HG02943 (cell line): ENCODE measurements around the gene TEX19.
"Not testable (repeated sequence)": the region's sequence is repeated elsewhere in the genome, so short reads cannot be mapped to it uniquely, and the experiment has no call there.

Source experiments
- ATAC-seq: cut with Tn5 transposase; IDR thresholded peaks from one replicate; pipeline ENCODE4 v1.9.1; 2021; ENCODE audit warnings: mild to moderate bottlenecking, low read depth, moderate library complexity; ENCODE audit not compliant: unreplicated experiment

Gene TEX19

DNA sequence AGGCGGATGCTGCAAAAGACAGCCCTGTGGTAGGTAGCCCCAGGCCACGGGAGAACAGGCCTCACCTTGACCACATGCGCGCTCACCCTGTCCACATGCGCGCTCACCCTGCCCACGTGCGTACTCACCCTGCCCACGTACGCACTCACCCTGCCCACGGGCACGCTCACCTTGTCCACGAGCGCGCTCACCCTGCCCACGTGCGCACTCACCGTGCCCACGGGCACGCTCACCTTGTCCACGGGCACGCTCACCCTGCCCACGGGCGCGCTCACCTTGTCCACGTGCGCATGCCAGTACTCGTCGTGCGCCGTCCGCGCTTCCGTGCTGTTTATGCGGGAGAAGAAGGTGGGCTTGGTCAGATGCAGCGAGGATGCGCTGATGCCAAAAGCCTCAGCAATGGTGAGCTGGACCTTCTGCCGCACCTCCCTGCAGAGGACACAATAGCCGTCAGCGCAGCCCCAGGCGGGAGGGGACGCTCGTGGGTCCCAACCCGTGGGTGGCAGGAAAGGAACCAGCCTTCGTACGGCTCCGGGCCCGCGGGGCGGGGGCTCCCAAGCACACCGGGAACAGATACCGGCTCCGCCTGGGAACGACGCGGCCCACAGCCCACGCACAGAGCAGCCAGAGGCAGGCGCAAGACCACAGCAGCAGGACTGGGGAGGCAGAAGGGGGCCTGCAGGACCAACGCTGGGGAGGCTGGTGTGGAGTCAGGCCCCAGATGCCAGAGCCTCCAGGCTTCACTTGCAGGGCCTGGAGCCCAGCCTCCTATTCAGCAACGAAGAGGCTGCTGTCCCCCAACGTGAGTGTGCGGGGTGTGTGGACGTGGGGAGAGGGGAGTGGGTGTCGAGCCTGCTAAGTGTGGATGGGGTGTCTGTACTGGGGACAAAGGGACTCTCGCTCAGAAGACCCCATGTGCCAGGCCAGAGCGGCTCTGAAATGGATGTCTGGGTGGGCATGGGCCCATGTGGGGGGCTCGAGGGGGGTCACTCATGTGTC, 44.9 kb downstream of the TEX19 start:
- ATAC-seq = no peak

DNA sequence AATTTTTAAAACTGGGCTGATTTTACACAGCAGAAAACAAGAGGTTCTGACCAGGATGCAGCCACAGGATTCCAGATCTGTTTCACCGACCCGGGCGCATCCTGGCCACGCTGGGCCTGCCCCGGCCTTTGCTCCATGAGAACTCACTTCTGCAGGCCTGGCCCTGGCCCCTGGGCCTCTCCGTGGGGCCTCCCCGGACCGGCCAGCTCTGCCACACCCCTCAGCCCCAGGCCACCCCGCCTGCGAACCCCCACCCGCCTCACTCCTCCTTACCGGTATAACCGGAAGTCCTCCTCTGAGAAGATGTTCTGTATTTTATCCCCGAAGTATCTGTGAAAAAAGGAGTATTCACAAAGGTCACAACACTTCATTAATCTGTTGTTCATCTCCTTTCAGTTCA, 46.0 kb downstream of the TEX19 start:
- ATAC-seq = no peak

DNA sequence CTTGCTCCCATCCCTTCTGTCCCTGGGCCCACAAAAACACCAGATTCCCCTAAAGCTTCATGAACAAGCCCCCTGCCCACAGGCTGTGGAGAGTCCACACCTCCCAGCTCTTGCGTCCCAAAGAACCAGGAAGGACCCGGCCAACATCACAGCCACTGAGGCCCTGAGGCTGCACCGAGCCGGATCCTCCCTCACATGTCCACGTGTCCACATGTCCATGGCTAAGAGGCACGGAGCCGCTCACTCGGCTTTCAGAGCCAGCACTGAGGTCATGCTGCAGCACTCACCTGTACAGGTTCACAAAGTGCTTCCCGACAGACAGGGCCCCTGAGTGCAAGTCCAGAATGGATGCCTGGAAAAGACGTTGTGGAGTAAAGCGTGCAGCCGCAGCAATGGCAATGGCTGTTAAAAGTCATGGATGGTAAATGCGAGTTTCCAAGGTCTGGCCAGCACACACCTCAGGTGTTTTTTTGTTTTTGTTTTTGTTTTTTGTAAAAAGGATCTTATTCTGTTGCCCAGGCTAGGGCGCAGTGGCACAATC, 47.2 kb downstream of the TEX19 start:
- ATAC-seq = no peak

DNA sequence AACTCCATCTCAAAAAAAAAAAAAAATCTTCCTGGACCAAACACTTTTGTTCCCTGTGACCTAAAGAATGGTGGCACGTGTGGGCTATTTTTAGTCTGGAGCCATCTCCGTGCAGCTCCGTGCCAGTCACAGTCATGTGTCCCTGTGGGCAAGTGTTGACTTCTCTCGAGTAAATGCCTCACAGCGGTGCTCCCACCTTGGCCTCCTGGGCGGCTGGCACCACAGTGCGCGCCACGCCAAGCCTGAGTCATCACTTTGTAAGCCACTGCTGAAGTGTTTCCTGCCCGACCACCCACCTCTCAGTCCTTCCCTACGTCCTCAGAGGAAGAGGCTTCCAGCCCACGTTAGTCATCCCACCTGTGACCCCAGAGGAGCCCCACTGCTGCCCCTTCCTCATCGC, 48.2 kb downstream of the TEX19 start:
- no peak for ATAC-seq

DNA sequence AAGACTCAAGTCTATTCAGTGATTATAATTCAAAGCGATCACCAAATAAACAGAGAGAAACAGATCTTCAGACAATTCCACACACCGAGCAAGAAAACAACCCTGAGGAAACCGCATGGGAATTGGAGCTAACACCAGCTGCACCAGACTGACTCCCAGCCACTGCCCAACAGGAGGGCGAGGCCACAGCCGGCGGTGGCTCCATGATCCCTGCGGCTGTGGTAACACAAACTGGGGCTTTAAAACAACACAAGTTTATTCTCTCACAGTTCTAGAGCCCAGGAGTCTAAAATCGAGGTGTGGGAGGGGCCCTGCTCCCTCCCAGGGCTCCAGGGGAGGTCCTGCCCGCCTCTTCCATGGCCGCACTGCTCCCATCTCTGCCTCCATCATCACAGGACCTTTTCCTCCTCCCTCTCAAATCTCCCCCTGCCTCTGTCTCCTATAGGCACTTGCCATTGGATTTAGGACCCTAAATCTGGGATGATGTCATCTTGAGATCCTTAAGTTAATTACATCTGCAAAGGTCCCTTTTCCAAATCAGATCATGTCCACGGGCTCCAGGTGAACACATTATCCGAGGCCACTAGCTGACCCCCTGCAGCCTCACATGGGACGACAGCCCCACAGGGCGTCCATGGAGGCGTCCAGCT, 49.4 kb downstream of the TEX19 start:
- ATAC-seq = no peak

DNA sequence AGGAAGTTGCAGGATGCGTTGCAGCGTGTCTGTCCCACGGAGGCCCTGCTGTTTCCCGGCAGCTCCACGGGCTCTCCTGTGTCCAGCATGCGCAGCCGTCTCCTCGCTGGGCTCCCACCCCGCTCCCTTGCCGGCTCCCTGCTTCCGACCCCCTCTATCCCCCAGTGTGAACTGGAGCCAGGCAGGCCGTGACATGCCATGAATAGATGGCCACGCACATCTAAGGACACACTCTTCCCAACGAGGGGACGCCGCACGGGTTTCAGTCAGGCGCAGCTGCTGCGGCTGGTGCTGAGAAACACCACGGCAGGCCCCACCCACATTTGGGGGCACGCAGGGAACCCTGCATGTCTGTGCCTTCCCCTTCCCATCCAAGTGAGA, 49.9 kb downstream of the TEX19 start:
- ATAC-seq = no peak

DNA sequence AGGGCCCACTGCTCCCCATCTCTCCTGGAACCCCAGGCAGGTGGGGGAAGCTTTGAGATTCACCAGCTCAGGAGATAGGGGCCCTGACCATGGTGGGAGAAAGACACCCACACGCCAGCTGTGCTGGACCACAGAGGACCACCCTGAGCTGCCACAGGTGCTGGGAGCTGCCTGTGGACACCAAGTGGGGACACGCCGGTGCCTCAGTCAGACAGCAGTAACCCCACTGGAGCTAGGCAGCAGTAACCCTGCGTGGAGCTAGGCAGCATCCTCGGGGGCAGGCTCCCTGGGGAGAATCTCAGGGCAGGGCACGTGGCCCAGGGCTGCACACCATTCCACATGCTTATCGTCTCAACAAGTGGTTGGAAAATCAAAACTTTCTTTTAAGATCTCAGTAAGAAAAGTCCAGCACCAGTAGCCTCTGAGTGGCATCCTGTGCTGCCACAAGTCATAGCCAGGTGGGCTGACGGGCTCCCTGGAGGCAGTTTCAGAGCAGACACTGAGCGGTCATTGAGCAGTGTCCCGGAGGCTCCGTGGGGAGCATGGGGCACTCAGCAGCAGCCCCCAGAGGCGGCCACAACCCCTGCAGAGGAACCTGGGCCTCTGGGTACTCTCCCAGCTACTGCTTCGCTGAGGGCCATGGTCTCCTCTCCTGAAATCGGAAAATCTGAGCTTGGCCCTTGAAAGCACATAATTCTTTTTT, 51.1 kb downstream of the TEX19 start:
- ATAC-seq = no peak

DNA sequence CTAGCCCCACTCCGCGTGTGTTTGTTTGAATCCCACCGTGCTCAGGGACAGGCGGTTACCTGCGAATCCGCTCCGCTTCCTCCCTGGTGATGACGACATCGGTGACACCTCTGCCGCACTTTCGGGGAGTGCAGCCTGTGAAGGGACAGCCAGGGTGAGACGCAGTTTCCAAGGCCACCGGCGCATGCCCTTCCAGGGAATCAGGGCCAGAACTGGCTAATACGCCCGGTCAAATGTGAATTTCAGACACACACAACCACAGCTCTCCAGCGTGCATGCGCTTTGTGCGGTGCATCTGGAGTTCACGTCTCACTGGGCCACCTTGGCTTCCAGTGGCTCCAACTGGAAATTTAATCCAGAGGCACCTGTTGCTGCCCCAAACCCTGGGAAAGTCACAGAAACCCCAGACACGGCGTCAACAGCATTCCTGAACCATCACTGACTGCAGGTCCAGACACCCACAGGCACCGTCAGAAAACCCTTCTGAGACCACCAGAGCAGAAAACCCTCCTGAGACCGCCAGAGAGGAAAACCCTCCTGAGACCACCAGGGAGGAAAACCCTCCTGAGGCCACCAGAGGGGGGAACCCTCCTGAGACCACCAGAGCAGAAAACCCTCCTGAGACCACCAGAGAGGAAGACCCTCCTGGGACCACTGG, 52.5 kb downstream of the TEX19 start:
- ATAC-seq = no peak

DNA sequence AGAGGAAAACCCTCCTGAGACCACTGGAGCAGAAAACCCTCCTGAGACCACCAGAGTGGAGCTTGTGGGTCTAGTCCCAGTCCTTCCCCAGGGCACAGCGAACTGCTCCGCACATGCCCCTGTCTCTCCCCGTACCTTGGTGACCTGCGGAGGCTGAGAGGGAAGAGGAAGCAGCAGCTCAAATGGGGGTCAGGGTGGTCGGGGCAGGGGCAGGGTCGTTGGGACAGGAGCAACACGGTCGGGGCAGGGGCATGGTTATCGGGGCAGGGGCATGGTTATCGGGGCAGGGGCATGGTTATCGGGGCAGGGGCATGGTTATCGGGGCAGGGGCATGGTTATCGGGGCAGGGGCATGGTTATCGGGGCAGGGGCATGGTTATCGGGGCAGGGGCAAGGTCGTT, 53.0 kb downstream of the TEX19 start:
- not testable (repeated sequence) for ATAC-seq

DNA sequence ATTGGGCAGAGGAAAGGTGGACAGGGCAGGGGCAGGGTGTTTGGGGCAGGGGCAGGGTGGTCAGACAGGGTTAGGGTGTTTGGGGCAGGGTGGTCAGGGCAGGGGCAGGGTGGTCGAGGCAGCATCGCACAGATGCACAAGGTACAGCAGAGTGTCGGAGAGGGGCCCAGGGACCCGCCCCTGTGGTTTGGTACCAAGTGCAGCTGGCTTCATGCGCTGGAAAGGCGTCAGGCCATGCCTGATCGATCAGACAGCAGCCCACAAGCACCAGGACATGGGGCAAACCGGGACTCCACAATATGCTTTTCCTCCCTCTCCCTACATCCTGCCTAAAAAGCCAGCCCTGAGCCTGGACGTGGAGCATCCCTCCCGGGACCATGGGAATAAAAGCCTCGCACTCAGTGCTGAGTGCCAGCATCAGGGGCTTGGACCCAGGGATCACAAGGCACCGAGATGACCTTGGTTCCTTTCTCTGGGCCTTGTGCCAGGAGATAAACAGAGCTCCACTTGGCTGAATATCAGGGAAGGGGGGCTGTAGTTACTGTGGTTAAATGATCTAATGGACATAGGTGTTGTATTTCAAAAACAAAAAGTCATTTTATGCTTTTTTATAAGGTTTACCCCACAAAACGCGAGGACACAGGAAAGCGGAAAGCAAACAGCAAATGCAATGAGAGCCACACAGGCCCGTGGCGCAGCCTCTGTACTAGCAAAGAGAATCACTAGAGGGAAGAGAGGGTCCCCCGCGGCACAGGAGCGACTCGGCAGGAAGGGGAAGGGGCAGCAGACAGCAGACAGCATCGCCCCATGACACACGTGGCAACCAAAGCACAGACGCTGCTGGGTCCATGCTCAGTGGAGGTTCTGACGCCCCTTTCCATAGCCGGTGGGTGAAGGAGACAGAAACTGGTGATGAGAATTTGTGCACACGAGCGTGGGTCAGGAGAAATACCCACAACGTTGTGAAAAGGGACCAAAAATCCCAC, 53.8 kb downstream of the TEX19 start:
- no peak for ATAC-seq
